ENCODE data around the gene TJP2.
"Not testable (repeated sequence)": the region's sequence is repeated elsewhere in the genome, so short reads cannot be mapped to it uniquely, and the experiment has no call there.

The TJP2 gene

DNA sequence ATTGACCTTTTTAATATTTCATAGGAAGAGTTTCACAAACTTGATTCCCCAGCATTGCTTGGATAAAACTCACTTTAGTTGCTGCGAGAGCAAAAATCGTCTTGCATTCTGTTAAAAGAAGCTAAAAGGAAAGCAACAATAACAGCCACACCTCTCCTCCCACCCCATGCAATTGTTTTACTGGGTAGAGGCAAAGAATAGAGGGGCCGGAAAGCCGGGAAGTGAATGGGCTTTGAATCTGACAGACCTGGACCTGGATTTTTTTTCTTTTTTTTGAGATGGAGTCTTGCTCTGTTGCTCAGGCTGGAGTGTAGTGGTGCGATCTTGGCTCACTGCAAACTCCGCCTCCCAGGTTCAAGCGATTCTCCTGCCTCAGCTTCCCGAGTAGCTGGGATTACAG, 9.5 kb upstream of the TJP2 start:
- not testable (repeated sequence) for DNase-seq

DNA sequence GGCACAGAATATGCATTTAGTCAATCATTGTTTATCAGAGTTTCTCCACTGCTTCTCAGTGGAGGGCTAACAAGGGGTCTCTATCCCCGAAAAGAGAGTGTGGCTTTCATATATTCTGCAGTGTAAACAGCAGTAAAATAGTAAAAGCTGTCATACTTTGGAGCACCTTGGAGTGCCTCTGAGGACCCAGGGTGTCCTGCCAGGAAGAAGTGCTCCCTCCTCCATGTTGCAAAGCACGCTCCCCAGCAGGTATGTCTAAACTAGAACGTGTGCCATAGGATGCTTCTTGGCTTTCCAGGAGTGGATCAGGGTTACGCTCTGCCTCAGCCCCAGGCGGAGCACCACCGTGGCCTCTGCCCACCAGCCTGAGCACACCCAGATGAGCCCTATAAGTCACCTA, 8.5 kb upstream of the TJP2 start:
- DNase-seq, result no peak

DNA sequence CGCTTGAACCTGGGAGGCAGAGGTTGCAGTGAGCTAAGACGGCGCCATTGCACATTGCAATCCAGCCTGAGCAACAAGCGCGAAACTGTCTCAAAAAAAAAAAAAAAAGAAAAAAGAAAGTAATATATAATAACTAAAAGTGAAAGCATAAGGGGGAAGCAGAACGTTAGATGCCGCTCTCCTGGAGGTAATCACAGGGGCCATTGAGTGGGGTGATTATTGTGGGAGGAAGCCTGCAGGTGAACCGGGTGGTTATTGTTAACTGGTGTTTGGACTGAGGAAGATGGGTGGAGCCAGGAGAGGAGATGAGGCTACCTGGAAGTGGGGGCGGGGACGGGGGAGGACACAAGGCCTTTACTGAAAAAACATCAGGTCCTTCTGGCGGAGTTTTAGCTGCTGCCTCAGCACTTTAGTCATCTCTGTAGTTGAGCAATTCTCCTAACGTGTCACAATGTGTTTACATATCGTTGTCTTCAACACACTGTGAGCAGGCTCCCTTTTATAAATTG, 5.3 kb upstream of the TJP2 start:
- peak; percentile 54 to 57 for DNase-seq

DNA sequence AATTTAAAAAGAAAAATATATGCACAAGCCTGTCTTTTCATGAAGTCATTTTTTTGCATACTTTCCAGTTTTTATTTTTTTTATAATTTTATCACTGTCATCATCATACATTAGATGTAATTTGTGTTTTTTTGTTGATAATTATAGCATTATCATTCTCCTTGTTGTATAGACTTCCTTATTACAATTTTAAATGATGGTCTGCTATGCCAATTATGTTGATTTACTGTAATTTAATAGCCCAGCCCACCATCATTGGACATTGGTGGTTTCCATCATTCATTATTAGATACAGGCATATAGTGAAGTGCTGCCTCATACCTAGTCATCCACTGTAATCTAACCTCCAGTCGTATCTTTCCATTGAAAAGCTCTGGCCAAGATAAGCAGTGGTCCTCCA, 3.8 kb upstream of the TJP2 start:
- DNase-seq, result no peak

DNA sequence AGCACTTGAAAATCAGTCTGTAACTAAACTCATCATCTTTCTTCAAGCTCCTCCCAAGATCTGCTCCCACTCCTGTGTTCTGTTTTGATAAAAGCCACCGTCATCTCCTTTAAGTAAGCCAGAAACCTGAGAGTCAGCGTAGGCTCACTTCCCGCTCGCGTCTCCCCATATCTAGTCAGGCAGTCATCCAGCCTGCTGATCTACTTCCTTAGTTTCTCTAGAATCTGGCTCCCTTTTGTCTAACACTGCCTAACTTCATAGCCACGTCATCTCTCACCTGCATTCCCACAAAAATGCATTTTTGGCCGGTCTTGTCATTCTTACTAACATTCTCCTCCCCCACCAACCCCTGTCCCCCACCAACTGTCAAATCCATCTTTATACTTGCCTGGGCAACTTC, 3.0 kb upstream of the TJP2 start:
- DNase-seq, result peak in 1 of 2 donors; percentile 22

DNA sequence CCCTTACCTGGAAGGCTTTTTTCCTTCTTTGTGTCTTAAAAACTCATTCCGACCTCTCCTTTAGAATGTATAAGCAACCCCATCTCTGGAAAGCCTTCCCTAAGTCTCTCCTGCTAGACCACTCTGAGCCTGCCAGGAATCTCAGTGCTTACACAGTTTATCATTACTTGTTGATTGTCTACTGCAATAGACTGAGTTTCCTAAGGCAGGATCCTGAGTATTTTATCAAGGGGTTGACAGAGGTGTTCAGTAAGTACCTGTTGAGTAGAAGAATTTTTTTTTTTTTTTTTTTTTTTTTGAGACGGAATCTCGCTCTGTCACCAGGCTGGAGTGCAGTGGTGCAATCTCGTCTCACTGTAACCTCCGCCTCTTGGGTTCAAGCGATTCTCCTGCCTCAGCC, 2.6 kb upstream of the TJP2 start:
- no peak for DNase-seq

DNA sequence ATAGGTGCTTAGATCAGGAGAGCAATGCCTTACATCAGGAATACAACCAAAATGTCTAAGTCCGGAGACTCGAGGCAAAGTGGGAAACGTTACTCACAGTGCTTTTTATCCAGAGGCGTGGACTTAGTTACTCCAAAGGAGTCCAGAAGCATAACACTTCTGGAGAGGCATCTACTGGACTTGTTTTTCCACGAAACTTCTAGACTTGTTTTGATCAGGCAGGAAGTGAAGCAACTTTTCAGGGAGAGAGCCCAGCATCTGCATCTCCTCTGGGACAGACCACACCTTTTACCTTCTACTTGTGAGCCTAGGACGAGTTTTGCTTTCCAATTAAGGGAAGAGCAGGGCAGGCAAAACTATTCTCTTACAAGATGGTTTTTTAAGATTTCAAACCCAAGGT, 1.2 kb upstream of the TJP2 start:
- no peak for DNase-seq

DNA sequence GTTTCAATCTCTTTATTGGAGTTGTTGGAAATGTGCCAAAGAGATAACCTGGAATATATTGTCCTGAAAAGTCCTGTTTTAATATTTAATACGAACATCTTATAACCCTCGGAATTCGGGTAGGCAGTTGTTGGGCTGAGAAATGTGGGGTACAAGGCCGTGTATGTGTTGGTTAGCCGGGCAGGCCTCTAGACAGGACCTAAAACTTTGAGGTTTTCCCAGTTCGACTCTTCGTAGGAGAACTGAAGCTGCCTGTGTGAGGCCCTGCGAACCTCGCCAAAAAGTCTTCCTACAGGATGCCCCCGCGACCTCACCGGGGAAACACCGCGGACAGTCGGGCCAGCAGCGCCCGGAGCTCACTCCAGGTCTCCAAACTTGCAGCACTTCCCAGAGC, 583 bp upstream of the TJP2 start:
- DNase-seq, result no peak

DNA sequence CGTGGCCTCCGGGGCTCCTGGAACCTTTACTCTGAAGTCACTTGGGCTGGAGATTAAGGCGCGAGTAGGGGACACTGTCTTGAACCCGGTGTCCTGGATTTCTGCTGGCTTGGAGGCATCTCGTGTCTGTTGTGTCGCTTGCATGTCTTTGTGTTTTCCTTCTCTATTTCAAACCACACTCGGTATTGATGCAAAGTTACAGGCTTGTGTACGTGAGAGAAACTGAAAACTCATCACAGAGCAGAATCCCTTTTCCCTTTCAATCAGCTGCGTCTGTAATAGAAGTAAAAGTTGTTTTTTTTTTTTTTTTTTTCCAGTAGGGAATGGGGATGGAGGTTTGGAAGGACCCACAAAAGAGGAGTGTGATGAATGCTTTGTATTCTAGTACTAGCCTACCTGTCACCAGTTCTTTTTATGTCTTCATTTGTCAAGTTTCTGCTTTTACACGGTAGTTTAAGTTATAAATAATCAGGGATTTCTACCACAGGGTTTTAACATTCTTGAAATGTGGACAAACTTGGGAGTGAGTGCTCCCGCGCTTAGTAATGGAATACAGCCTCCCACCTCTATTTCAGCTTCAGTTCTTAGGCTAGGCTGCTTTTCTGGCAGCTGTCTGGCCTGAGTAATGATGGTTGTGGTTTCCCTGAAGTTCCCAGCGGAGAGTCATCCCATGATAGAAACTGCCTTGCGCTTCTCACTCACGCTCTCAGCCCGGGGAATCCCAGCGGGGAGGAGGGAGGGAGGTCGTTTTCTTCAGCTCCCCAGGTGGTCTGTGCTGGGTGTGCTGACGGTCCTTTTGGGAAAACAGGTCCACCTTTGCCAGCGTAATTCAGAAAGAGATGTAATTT, 763 bp downstream of the TJP2 start:
- DNase-seq, result peak; percentile 11 to 45

DNA sequence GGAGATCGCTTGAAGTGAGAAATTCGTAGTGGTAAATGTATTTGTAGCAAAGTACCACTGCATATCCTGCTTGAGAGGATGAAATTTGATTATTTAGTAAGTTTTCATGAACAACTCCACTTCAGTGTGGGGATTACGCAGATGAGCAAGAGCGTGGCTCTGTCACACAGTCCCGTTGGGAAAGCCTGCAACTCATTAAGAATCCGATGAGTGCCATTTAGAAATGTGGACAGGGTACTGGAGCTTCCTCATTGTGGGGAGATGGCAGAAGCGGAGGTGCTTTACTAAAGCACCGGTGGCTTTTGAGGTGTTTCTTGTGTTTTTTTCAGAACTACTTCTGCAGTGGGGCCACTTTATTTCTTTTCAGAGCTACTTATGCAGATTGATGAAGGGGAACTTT, 1.4 kb downstream of the TJP2 start:
- no peak for DNase-seq

DNA sequence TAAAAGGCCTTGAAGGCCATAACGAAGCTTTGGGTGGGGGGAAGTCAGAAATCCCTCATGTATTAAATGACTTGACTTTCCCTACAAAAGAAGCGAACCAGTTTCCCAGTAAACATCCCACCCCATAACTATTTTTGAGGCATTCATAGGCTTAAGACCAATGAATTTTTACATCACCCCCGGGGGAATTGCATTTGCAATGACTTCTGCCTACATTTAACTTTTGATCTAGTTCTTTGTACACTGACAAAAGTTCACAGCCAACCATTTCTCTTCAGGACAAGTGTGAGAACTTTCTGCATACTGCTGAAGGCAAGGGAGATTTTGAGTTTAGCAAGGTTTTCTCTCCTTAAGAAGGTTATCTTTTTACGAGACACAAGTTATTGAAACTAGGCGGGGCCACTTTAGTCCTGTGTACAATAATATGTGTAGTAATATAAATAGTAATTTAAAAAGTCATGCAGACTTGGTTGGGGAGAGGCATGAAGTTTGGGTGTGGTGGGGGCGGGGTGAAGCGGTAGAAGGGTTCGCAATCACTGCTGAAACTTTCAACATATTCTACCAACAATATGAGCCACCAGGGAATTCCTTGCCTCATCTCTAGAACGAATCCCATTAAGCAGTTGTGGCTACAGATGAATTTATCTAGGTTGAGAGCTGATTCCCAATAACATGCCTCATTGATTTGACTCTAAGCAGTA, 2.5 kb downstream of the TJP2 start:
- no peak for DNase-seq

DNA sequence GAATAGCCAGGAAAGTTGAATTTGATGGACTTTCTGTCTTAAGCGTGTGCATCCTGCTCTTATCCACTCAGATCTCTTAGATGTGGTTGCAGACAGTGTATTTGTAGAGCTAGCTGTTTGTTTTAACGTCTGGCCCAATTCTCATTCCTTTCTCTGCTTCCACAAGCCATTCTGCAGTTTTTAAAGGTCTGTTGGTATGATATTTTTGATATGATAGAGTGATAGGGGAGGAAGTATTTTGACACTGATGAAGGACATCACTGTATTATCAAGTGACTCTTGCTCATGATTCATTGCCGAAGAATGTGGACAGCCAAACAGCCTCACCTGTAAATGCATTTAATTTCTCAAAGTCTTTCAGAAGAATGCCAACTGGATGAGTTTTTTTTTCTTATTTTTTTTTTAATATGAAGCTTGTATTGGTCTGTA, 4.5 kb downstream of the TJP2 start:
- DNase-seq, result peak in 1 of 2 donors; percentile 36

DNA sequence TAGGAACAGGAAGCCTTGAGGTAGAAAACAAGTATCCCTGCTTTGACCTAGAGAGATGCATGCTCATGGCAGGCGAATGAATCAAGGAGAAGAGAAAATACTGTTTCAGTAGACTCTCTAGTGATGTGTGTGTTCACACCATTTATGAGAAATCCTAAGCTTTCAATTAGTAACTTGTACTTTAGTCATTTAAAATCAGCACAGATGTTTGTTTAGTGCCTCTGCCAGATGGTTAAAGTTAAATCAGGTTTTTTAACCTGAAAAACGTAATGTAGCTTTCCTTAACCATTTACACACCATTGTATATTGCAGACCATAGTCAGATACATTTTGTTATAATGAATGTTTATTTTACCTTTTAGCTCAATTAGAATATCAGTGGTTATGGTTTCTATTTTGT, 5.0 kb downstream of the TJP2 start:
- DNase-seq, result no peak

DNA sequence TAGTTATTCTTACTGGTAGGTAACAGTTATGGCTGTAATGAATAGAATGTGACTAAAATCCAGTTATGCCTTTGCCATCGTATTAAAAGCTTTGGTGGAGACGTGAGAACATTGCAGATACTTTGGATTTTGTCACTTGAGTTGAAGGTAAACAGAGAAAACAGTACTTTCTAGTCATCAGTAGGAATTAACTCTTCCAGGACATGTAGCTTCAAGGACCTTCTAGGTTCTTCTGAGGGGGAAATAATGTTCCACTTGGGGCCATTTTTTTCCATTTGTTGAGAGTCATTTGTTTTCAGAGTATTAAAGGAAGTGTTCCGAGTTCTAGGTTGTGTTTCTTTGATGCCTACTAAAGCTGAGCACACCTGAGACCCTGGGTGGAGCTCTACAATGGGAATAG, 6.1 kb downstream of the TJP2 start:
- DNase-seq, result no peak

DNA sequence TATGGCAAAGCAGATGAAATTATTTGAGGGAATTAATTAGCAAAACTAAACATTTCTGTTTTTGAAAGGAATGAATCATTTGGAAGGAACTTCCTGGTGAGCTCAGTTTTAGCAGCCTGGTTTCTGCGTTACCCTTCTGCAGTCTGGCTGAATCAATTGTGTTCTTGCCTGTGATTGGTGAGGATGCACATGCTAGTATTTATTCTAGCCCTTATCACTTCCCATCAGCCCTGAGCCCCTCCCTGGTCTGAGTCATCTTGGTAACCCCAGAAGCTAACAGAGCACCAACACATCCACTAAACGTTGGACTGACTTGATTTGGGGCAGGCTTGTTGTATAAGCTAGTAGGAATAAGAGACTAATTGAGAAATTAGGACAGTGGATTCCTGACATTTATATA, 6.6 kb downstream of the TJP2 start:
- DNase-seq, result peak; percentile 57 to 62

DNA sequence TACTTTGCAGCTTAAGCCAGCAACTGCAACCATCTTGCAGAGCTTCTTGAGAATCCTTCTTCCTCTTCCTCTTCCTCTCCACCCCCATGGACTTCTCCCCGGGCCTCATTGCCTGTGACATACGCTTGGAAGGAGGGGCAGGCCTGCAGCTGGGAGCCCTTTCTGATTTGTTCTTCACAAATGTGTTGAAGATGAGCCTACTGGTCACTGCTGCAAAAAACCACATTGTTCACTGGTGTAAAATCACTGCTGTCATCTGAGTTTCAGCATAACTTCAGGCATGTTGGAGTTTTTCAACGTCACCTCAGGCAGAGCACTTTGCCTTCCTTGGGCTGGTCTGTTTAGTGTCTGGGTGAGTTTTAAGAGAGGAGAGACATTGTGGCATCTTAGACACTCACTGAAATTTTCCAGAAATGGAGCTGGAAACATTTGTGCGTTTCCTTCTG, 7.9 kb downstream of the TJP2 start:
- peak in 1 of 2 donors; percentile 41 for DNase-seq

DNA sequence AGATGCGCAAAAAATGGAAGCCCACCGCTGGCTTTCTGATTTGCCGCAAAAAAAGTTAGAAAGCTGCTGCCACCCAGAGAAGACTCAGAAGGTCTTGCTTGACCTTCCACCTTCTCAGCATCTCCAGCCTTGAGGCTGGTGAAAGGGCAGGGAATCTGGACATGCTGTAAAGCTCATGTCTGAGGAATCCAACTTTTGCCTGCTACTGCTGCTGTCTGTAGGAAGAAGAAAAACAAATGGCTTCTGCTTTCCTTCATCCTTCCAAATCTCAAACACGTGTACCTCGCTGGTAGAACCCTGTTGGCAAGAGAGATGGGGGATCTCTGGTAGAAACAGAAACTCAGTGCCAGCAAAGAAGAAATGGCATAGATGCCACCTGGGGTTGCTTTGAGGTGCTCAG, 10.2 kb downstream of the TJP2 start:
- DNase-seq, result no peak

DNA sequence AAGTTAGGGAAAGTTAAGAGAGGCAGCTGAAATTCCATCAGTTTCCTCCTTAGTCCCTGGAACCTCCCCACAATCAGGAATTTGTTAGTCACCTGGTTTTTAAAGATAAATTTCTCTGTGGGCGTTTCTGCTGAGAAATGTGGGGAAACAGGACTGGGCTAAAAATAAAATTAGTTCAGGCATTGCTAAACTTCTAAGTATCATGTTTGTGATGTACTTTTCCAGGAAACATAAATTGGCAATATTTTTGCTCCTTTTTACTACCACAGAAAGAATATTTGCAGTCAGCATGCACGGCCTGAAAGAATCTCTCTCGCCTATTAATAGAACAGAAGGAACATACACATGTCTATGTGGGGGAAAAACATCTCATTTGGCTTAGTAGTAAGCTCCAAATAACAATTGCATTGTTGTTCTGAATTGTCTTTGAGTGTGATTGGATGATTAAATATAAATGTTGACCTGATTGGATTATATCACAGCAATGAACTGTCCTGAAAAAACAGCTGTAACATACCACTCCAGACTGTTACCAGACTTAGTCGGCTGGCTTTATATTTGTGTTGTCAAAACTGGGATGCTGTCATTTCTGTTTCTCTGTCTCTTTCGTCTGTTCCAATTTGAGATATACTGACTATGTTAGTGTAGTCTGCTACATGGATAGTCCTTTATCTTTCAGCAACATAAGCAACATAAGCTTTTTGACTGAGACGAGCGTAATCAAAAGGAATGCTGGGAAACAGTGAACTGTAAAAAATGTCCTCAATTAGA, 12.9 kb downstream of the TJP2 start:
- no peak for DNase-seq

DNA sequence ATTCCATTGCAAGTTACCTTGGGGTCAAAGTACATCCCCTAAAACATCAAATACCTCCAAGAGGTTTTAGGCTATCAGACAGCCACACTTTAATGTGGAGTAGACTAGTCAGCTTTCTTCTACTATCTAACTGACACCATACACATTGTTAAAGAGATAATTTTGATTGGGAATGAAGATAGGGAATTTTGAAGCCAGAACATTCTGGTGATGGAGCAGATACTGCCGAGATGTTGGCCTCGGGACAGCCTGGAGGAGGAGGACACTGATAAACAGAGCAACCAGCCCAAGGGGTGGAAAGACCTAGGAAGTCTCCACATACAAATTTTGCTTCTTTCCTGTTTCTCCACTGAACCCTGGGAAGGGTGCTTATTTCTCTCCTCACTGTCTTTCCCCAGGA, 14.9 kb downstream of the TJP2 start:
- DNase-seq, result no peak

DNA sequence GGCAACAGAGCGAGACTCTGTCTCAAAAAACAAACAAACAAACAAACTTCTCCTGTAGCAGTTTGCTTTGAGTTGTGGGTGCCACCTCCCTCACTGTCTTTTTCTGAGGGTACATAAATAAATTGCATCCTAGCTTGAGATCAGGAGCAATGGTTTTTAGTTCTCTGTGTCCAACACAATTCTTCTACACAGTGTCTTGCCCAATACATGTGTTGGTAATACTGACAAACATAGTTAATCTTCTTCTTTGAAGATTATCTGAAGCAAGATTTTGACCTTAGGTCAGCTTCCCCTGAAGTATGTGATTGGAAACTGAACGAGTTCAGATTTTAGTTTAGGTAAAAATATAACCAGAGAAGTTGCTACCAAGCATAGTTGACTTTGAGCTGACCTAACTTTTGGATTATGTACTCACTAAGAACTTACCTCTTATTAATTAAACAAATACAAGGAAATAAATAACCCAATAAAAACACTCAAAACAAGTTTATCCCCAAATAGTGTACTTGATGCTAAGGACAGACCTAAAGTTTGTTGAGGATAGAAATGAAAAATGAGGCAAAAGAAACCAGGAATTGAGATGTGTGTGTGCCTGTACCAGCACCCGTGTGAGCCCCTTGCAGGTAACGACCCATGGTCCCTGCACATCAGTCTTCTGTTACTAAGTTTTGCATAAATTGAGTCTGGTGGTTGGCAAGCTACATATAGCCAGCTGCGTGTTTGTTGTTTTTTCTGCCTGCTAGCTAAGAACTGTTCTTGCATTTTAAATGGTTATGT, 16.2 kb downstream of the TJP2 start:
- DNase-seq, result no peak

DNA sequence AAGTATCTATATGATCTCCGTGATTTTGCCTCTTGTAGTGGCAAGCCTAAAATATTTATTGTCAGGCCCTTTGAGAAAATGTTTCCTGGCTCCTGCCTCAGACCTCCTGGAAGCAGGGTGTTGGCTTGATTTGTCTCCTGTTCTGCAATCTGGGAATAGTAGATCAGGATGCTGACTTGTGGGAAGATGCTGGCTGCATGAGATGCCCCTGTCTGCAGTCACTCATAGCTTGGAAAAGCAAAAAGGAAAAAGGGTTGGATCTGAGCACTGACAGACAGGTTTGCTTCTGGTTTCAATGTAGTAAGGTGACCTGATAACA, 16.7 kb downstream of the TJP2 start:
- DNase-seq, result no peak

DNA sequence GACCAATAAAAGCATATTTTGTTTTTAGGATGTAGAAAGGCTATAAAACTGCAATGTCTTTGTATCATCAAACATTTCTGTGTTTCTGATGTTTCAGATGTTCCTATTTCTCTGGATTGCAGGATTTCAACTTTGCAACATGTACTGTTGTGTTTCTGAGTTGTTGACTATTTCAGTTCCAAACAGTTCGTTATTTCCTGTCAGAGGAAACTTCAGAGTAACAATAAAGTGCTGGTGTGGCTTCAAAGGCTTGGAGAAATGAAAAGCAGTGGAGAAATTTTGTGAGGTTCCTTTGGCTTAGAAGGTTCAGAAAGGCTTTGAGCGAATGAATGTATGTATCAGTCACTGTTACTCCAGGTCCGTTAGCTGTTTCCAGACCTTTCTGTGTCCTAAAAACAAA, 17.2 kb downstream of the TJP2 start:
- no peak for DNase-seq

DNA sequence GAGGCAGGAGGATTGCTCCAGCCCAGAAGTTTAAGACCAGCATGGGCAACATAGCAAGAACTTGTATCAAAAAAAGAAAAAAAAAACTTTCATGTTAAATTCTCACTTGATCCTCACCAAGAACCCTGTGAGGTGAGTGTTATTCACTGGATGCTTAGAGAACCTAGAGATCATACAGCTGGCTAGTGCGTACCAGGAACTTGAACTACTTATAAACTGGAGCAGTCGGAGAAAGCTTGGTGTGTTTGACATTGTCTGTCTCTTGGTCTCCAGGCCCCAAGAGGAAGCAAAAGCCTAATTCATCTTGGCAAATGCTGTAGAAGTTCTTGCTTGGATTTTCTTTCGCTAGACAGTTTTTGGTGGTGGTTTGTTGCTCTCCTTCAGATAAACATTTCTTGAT, 18.1 kb downstream of the TJP2 start:
- no peak for DNase-seq

Measured in CD4-positive, alpha-beta T cell treated with Interferon alpha-2 for 1 hour (primary cell).